ENCODE data around the gene DRAM2.

The DRAM2 gene

GRCh38 chr1:111139956-111140679 is at the start of gene DRAM2, which contains the start of gene CEPT1:
TSS of gene DRAM2 (minus strand) at chr1:111140093. CDS start at chr1:111131554, 8,539 bp downstream.
TSS of gene CEPT1 (plus strand) at chr1:111140223. CDS start at chr1:111147715, 7,492 bp downstream.
- in situ Hi-C loops (cut with MboI; ENCODE audit: low sequenced_read_pairs): no loop called here

- in situ Hi-C loops (cut with MboI; ENCODE audit: low sequenced_read_pairs): no loop called here
Observed at GRCh38 chr1:111184663-111185062, 44.8 kb upstream of the DRAM2 start.

GRCh38 chr1:111183308-111184069 is 43.6 kb upstream of the DRAM2 start:
- in situ Hi-C loops (cut with MboI; ENCODE audit: low sequenced_read_pairs): no loop called here

- in situ Hi-C loops (cut with MboI; ENCODE audit: low sequenced_read_pairs): no loop called here
Observed at GRCh38 chr1:111182052-111182451, 42.2 kb upstream of the DRAM2 start.

GRCh38 chr1:111179968-111180533 is 40.2 kb upstream of the DRAM2 start:
- in situ Hi-C loops (cut with MboI; ENCODE audit: low sequenced_read_pairs): no loop called here

- in situ Hi-C loops (cut with MboI; ENCODE audit: low sequenced_read_pairs): no loop called here
Observed at GRCh38 chr1:111176678-111177077, 36.8 kb upstream of the DRAM2 start.

GRCh38 chr1:111175349-111175748 is 35.5 kb upstream of the DRAM2 start:
- in situ Hi-C loops (cut with MboI; ENCODE audit: low sequenced_read_pairs): no loop called here

- in situ Hi-C loops (cut with MboI; ENCODE audit: low sequenced_read_pairs): no loop called here
Observed at GRCh38 chr1:111174070-111174469, 34.2 kb upstream of the DRAM2 start.

GRCh38 chr1:111172463-111172862 is 32.6 kb upstream of the DRAM2 start:
- in situ Hi-C loops (cut with MboI; ENCODE audit: low sequenced_read_pairs): no loop called here

- in situ Hi-C loops (cut with MboI; ENCODE audit: low sequenced_read_pairs): no loop called here
Observed at GRCh38 chr1:111164151-111164550, 24.3 kb upstream of the DRAM2 start.

GRCh38 chr1:111163363-111163762 is 23.5 kb upstream of the DRAM2 start:
- in situ Hi-C loops (cut with MboI; ENCODE audit: low sequenced_read_pairs): no loop called here

GRCh38 chr1:111162488-111162880 is 22.6 kb upstream of the DRAM2 start:
- in situ Hi-C loops (cut with MboI; ENCODE audit: low sequenced_read_pairs): no loop called here

GRCh38 chr1:111161843-111162487 is 22.1 kb upstream of the DRAM2 start:
- in situ Hi-C loops (cut with MboI; ENCODE audit: low sequenced_read_pairs): no loop called here

GRCh38 chr1:111157431-111157830 is 17.5 kb upstream of the DRAM2 start:
- in situ Hi-C loops (cut with MboI; ENCODE audit: low sequenced_read_pairs): no loop called here

GRCh38 chr1:111154021-111154999 is 14.4 kb upstream of the DRAM2 start:
- in situ Hi-C loops (cut with MboI; ENCODE audit: low sequenced_read_pairs): no loop called here

- in situ Hi-C loops (cut with MboI; ENCODE audit: low sequenced_read_pairs): no loop called here
Observed at GRCh38 chr1:111151838-111152237, 11.9 kb upstream of the DRAM2 start.

- in situ Hi-C loops (cut with MboI; ENCODE audit: low sequenced_read_pairs): no loop called here
Observed at GRCh38 chr1:111148376-111148881, 8.5 kb upstream of the DRAM2 start.

- in situ Hi-C loops (cut with MboI; ENCODE audit: low sequenced_read_pairs): no loop called here
Observed at GRCh38 chr1:111147948-111148347, 8.1 kb upstream of the DRAM2 start.

- in situ Hi-C loops (cut with MboI; ENCODE audit: low sequenced_read_pairs): no loop called here
Observed at GRCh38 chr1:111145963-111146768, 6.3 kb upstream of the DRAM2 start.

Measured in HL-60/S4 treated with phorbol 12-myristate 13-acetate at 8.2 ng/mL for 4 days and 3 days (cell line).